SJSA1 (cell line): Measurements from ENCODE around the gene ZNF286A. TPM values are rescaled to one million over a fixed set of nuclear protein-coding genes. Genes with fewer than 3 reads are reported as not detected.
"Not testable (repeated sequence)": the region's sequence is repeated elsewhere in the genome, so short reads cannot be mapped to it uniquely, and the experiment has no call there.

Experiments
- DNase-seq, 2 experiments: peaks; one replicate each; pipeline ENCODE4 v3.0.0-alpha.2; 2015 to 2020; ENCODE audit warnings: low spot score in 2 of 2, low read depth in 1 of 2
- H3K27ac ChIP-seq: fragments of 250-450 bp; sonication (Bioruptor Pico); 2 replicates; pipeline ENCODE4 v1.5.1; 2020; ENCODE audit warnings: mild to moderate bottlenecking, moderate library complexity
- H3K27me3 ChIP-seq: fragments of 250-450 bp; sonication (Bioruptor Pico); replicated peaks from 2 replicates; pipeline ENCODE4 v1.5.1; 2020; ENCODE audit warnings: mild to moderate bottlenecking, moderate library complexity
- H3K36me3 ChIP-seq: fragments of 250-450 bp; sonication (Bioruptor Pico); 2 replicates; pipeline ENCODE4 v1.5.1; 2020; ENCODE audit warnings: mild to moderate bottlenecking
- H3K4me1 ChIP-seq: fragments of 250-450 bp; sonication (Bioruptor Pico); replicated peaks from 2 replicates; pipeline ENCODE4 v1.6.1; 2021; ENCODE audit warnings: mild to moderate bottlenecking
- H3K4me3 ChIP-seq: fragments of 250-450 bp; sonication (Bioruptor Pico); 2 replicates; pipeline ENCODE4 v1.5.1; 2020; ENCODE audit warnings: mild to moderate bottlenecking
- H3K9me3 ChIP-seq: fragments of 250-450 bp; sonication (Bioruptor Pico); replicated peaks from 2 replicates; pipeline ENCODE4 v1.5.1; 2020; ENCODE audit warnings: mild to moderate bottlenecking
- total RNA-seq: library from RNA; depleted of rRNA; stranded (reverse); fragments of >200 nt; shearing (Covaris generic); gene quantifications from 2 replicates; pipeline ENCODE4 v1.2.3, GENCODE V29; 2014; rRNA removed

Gene ZNF286A
- 22.1 and 30.4 TPM in 2 replicates for total RNA-seq

DNA sequence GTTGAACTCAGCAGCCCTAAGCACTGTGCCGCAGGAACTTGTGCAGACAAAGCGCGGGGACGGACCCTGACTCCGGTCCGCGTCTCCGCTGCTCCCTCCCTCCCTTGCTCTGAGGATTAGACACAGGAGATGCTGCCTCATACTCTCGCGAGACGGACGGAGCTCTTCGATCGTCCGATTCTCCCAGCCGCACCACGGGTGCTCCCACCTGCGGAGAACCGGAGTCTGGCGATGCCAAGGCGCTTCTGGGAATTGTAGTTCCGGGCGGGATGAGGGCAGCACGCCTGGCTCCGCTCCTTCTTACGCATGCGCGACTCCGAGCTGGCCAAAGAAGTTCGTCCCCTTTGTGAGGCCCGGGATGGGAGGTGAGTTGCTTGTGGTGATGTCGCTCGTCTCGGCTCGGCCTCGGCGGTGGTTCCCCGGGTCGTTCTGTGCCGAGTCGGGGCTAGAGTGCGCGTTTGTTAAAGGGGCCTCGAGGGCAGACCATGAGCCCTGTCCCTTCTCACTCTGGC is at the start of gene ZNF286A:
ZNF286A (plus strand) TSS at position 340 of the 512 bp plus-strand sequence. CDS start 578 bp downstream, outside the sequence.
- peak within 1 kb of the TSS; percentile 39 for H3K4me3 ChIP-seq
- H3K27ac ChIP-seq, H3K36me3 ChIP-seq, H3K4me1 ChIP-seq, H3K9me3 ChIP-seq, H3K27me3 ChIP-seq: not testable (repeated sequence)
- DNase-seq = peak; percentile 91 to 98

DNA sequence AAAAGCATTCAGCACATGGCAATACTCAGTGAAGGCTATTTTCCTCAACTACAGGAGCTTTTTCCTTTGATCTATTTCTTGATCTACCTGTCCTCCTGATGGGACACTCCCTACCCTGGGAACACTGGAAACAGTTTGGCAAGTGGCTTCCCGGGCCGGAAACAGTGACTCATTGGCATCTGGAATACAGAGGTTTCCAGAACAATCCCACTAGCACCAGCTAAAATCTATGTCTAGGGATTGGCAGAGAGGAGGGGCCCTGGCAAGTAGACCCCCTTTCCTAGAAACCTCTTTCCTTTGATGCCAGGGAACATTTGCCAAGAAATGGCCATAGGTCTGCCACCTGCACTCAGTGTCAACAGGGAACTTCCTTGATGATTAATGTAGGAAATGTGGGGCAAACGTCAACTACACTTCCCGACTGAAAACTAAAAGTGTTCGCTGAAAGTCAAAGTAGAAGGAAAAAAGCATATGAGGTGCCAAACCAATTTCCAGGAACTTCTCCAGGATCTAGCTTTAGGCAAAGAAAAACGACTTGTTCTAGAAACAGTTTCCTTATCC is 49.6 kb upstream of the ZNF286A start:
- peak; percentile 32 to 48 for DNase-seq
- peaks cover 49% of the 10 kb centered on the region for H3K4me1 ChIP-seq
- H3K27ac ChIP-seq = peak overlapping the region; percentile 45
- no peaks in the 10 kb centered on the region for H3K27me3 ChIP-seq
- H3K9me3 ChIP-seq = no peaks in the 10 kb centered on the region
- peak overlapping the region; percentile 49 for H3K4me3 ChIP-seq
- peaks cover 15% of the 10 kb centered on the region for H3K36me3 ChIP-seq

DNA sequence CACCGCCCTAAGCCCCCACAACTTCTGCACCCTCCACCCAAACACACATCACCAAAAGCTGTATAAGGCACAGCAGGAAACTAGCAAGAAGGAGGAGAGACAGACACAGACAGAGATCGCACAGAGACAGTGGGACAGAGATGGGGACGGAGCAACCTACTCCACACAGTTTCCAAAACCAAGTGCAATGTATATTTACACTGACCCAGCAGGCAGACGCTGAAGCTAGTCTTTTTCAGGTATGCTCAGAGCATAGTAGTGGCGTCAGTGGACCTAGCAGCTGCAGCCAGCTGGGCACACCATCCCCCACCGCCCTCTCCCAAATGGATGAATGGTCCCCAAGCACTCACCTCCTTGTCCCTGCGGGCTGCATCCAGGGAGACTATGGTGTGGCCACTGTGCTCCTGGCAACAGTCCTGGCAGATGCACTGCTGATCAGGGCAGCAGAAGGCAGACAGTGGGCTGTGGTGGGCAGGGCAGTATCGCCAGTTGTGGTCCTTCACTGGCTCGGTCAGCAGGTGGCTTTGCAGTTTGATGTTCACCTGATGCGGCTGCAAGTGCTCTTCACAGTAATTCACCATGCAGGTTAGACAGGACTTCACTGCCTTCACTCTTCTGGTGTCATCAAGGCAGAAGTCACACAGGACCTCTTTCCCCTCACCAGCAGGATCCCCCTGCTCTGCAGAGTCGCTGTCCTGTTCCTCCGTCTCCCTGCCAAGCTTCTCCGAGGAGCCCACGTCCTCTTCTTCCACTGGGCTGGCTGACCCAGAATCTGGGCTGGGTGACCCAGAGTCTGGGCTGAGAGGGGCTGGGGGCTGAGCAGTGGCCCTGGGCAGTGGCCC is 48.6 kb upstream of the ZNF286A start:
- peaks cover 15% of the 10 kb centered on the region for H3K36me3 ChIP-seq
- peak overlapping the region; percentile 51 for H3K27ac ChIP-seq
- no peak for DNase-seq
- no peaks in the 10 kb centered on the region for H3K27me3 ChIP-seq
- H3K4me3 ChIP-seq = peak overlapping the region; percentile 49
- peaks cover 55% of the 10 kb centered on the region for H3K4me1 ChIP-seq
- no peaks in the 10 kb centered on the region for H3K9me3 ChIP-seq

DNA sequence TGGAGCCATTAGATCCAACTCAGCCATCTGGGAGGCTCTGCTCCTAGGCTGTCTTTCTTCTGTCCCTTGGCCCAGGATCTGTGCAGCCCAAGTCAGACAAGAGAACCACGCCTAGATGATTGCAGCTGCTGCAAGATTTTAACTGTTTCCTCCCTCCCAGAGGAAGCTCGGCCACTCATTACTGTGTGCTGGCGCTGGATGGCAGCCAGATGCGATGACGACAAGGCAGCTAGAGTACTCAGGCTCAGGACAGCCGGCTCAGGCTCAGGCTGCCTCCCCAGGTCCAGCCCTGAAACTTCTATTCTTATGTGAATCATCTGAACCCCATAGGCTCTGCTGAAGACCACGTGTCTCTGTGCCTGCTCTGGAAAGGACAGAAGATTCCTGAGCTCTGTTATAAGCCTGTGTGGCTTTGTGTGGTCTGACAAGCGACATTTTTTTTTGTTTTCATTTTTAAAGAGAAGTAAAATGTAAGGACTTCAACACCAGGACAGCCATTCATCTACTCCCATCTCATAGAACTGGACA is 47.9 kb upstream of the ZNF286A start:
- Histone ChIP-seq H3K4me3 (peak overlapping the region; percentile 49), H3K27ac (peak overlapping the region; percentile 67), H3K27me3 (no peaks in the 10 kb centered on the region), H3K9me3 (no peaks in the 10 kb centered on the region), H3K4me1 (peaks cover 56% of the 10 kb centered on the region), H3K36me3 (peaks cover 15% of the 10 kb centered on the region)
- peak; percentile 95 to 98 for DNase-seq

DNA sequence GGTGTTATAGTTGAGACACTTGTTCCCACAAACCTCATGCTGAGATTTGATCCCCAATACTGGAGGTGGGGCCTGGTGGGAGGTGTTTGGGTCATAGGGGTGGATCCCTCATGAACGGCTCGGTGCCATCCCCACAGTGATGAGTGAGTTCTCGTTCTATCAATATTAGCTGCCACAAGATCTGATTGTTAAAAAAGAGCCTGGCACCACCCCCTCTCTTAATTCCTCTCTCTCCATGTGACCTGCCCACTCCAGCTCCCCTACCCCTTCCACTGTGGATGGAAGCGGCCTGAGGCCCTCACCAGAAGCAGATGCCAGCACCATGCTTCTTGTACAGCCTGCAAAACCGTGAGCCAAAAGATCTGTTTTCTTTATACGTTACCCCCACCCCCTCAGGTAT is 46.6 kb upstream of the ZNF286A start:
- Histone ChIP-seq H3K4me1 (peaks cover 64% of the 10 kb centered on the region), H3K9me3 (no peaks in the 10 kb centered on the region; the same call in 1 of the 2 replicates), H3K36me3 (peaks cover 15% of the 10 kb centered on the region), H3K4me3 (no peak overlapping the region), H3K27ac (no peak overlapping the region), H3K27me3 (no peaks in the 10 kb centered on the region)
- no peak for DNase-seq

DNA sequence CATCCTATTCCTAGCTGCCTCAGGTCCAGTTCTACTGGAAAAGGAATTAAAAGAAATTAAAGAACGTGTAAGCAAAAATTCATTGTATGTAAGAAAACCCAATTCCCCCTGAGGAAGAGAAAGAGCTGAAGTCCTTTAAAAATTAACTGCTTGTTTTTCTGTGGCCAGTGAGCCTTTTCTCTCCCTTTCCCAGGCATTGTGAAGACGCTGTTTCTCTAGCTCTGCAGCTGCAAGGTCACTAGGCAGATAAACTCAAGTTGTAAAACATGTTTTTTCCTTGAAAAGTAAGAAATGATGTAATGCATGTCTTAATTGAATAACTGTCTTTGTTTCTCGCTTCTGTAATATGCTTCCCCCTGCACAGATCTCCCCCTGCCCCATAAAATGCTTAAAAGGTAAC is 45.2 kb upstream of the ZNF286A start:
- H3K4me3 ChIP-seq, H3K9me3 ChIP-seq, DNase-seq, H3K36me3 ChIP-seq, H3K27me3 ChIP-seq: not testable (repeated sequence)
- Histone ChIP-seq H3K27ac (peak overlapping the region; percentile 85), H3K4me1 (peaks cover 66% of the 10 kb centered on the region)

DNA sequence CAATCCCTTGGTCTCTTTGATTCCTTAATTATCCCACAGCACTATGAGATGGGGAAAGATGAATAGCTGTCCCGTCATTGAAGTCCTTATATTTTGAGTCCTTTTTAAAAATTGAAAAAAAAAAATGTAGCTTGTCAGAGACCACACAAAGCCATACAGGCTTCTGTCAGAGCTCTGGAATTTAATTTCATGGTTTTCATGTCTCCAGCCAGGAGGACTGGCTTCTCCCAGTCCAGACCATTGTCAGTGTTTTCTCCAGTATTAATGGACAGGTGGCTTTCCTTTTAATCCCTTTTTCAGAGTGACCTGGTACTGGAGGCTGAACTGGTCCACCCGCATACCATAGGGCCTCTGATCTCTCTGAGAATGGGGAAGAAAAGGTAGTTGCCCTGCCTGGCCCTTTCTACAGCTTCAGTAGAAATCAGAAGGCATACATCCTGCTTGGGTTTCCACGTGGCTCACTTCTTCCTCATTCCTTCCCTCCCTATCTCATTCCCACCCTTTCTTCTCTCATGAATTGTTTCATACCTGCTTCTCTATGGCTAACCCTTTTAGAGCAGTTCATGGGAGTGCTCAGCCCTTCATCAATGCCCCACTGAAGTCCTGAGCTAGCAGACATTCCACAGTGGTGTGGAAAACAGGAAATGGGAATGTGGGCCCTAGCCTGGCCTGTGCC is 44.5 kb upstream of the ZNF286A start:
- DNase-seq = peak in 1 of 2 experiments; percentile 69
- Histone ChIP-seq H3K9me3 (no peaks in the 10 kb centered on the region; the same call in 1 of the 2 replicates), H3K4me3 (no peak overlapping the region), H3K4me1 (peaks cover 66% of the 10 kb centered on the region), H3K27ac (peak overlapping the region; percentile 85), H3K27me3 (no peaks in the 10 kb centered on the region), H3K36me3 (no peaks in the 10 kb centered on the region)

DNA sequence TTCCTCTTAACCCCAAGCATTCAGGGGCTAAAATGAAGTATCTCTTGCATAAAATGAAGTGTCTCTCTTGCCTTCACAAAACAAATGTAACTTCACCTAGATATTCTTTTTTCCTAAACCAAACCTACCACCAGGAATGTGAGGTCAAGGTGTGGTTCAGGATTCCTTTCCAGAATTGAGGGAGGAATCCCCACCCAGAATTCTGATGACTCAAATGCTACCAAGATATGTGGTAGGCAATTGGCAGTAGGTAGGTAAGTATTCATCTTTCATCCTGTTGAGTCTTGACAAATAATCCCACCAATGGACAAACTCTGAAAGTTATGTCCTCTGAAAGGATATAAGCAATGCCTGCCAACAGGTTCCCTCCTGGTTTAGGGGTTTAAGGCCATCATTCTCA is 41.7 kb upstream of the ZNF286A start:
- Histone ChIP-seq H3K36me3 (no peaks in the 10 kb centered on the region; the same call in 1 of the 2 replicates), H3K27me3 (no peaks in the 10 kb centered on the region), H3K4me1 (peaks cover 69% of the 10 kb centered on the region), H3K9me3 (no peaks in the 10 kb centered on the region; the same call in 1 of the 2 replicates), H3K4me3 (no peak overlapping the region), H3K27ac (peak overlapping the region; percentile 95)
- no peak for DNase-seq

DNA sequence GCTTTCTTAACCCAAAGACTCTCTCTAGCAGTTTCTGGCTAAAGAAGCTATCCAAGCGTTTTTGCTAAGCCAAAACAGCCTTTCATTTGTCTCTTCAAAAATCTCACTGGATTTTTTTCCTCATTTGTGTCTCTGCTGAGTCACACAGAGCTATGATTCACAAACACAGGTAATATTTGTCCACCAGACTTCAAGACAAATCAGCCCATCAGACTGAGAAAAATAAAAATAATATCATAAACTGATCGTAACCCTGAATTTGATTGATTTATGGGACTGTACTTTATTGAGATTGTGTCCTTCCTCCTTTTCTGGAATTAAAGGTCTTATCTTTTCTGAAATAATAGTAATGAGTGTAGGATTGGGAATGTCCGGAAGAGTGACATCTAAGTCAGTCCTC is 41.3 kb upstream of the ZNF286A start:
- H3K36me3 ChIP-seq = no peaks in the 10 kb centered on the region; the same call in 1 of the 2 replicates
- no peak for DNase-seq
- H3K4me1 ChIP-seq = peaks cover 69% of the 10 kb centered on the region
- peak overlapping the region; percentile 95 for H3K27ac ChIP-seq
- no peak overlapping the region for H3K4me3 ChIP-seq
- H3K9me3 ChIP-seq = no peaks in the 10 kb centered on the region; the same call in 1 of the 2 replicates
- H3K27me3 ChIP-seq = no peaks in the 10 kb centered on the region

DNA sequence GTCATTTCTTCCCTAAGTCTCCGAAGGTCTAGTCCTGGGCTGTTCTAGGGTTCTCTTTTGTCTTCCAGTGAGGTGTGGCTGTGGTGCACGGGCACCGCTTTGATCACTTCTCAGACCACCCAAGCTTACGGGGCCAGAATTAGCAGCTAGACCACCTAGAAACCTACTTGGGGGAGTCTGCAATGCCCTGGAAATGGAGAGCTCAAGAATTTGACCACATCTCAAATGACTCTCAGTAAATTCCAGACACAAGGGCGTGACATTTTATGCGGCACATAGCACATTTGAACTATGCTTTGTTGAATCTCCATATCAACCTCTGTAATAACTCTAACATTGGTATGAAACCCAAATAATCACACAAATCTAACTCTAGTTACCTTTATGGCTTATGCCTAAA is 40.3 kb upstream of the ZNF286A start:
- peak; percentile 79 to 84 for DNase-seq
- Histone ChIP-seq H3K27ac (peak overlapping the region; percentile 95), H3K9me3 (no peaks in the 10 kb centered on the region; the same call in 1 of the 2 replicates), H3K4me3 (no peak overlapping the region), H3K4me1 (peaks cover 60% of the 10 kb centered on the region), H3K27me3 (no peaks in the 10 kb centered on the region), H3K36me3 (no peaks in the 10 kb centered on the region; the same call in 1 of the 2 replicates)

DNA sequence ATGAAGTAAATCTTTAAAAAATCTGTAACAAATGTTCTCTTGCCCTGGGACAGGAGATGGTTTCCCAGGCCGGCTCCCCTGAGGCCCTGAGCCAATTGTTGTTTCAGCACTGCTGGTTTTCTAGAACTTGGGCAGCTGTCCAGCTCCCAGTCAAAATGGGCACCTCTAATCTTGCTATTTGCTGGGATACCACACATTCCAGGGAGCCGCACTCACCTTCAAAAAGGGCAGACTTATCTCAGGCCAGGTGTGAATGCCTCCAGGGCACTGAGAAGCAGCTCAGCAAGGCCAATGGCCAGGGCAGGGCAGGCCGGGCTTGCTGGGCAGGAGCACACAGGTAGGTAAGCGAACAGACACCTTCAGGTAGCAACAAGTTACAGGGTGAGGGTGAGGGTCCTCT is 39.9 kb upstream of the ZNF286A start:
- peaks cover 56% of the 10 kb centered on the region for H3K4me1 ChIP-seq
- no peak overlapping the region for H3K4me3 ChIP-seq
- DNase-seq = peak; percentile 74 to 82
- no peaks in the 10 kb centered on the region for H3K27me3 ChIP-seq
- H3K9me3 ChIP-seq = no peaks in the 10 kb centered on the region; the same call in 1 of the 2 replicates
- H3K27ac ChIP-seq = peak overlapping the region; percentile 95
- H3K36me3 ChIP-seq = no peaks in the 10 kb centered on the region; the same call in 1 of the 2 replicates

DNA sequence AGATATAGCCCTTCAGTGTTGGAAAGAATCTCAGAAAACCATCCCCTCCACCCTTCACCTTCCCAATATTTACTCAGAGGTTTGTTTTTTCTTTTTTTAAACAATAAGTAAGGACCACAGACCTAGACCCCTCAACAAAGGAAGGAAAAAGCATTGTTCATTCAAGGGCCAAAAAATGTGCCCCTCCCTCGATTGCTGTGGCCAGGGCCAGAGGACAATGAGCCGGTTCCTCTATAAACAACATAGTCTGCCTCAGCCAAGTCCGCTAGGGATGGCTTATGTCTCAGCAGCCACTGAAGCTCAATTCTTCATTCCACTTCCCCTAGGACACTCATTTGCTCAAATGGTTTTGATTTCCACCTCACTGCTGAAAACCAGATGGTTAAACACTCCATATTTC is 39.5 kb upstream of the ZNF286A start:
- no peak overlapping the region for H3K4me3 ChIP-seq

DNA sequence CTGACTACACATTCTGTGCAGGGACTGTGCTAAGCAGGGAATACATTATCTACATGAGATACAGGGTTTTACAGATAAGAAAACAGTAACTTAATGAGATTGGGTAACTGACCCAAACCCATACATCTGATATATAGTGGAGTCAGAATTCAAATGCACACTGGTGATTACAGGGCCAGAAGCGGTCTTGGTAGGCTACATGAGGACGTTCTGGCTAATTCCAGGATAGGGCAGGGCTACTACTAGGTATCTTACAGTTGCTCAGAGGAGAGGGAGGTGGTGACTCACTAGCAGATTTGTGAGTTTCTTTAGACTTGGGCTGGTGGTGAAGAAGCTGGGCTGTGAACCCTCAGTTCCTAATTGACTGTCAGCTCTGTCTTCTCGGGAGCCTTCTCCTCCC is 36.9 kb upstream of the ZNF286A start:
- no peaks in the 10 kb centered on the region for H3K27me3 ChIP-seq
- no peak for DNase-seq
- peaks cover 36% of the 10 kb centered on the region for H3K4me1 ChIP-seq
- no peak overlapping the region for H3K4me3 ChIP-seq
- H3K27ac ChIP-seq = no peak overlapping the region
- no peaks in the 10 kb centered on the region; the same call in 1 of the 2 replicates for H3K9me3 ChIP-seq
- no peaks in the 10 kb centered on the region; the same call in 1 of the 2 replicates for H3K36me3 ChIP-seq

More for the DNA sequence above, 39.5 kb upstream of the ZNF286A start:
- H3K9me3 ChIP-seq = no peaks in the 10 kb centered on the region; the same call in 1 of the 2 replicates
- peak; percentile 64 to 73 for DNase-seq
- H3K36me3 ChIP-seq = no peaks in the 10 kb centered on the region; the same call in 1 of the 2 replicates
- H3K27ac ChIP-seq = peak overlapping the region; percentile 95
- no peaks in the 10 kb centered on the region for H3K27me3 ChIP-seq
- peaks cover 52% of the 10 kb centered on the region for H3K4me1 ChIP-seq
